CD8-positive, alpha-beta memory T cell (primary cell): Measurements from ENCODE around the gene USPL1. TPM values are rescaled to one million over a fixed set of nuclear protein-coding genes. Genes with fewer than 3 reads are reported as not detected.
A peak's percentile ranks its signal among the peaks of the same experiment; 100 is the strongest.
"Not testable (repeated sequence)": the region's sequence is repeated elsewhere in the genome, so short reads cannot be mapped to it uniquely, and the experiment has no call there.

Experiments used
- CTCF ChIA-PET: fragments of 350-600 bp; sonication (Branson Sonifier 250); formaldehyde crosslinking; loops from one replicate; lab custom pipeline; 2021; ENCODE audit warnings: antibody characterized with exemption; lab: Charles Lee
- POLR2A ChIA-PET: fragments of 350-600 bp; sonication (Branson Sonifier 250); formaldehyde crosslinking; loops from one replicate; lab custom pipeline; 2021; ENCODE audit warnings: antibody characterized with exemption; lab: Charles Lee
- DNase-seq, 5 donors: peaks; one replicate each; pipeline versions ENCODE4 v3.0.0 to v3.0.0-alpha.2; 2020 to 2022; ENCODE audit warnings: mixed read lengths in 1 of 5
- H3K27ac ChIP-seq: one replicate; pipeline ENCODE4 v1.7.0; 2013; ENCODE audit warnings: low read depth, mild to moderate bottlenecking, low read length, moderate library complexity
- H3K27me3 ChIP-seq: 2 replicates; pipeline ENCODE4 v1.7.0; 2013; ENCODE audit warnings: low read length, mild to moderate bottlenecking; ENCODE audit not compliant: insufficient read depth, poor library complexity, severe bottlenecking
- H3K36me3 ChIP-seq: 2 replicates; pipeline ENCODE4 v1.7.0; 2013; ENCODE audit warnings: mild to moderate bottlenecking, low read length, moderate library complexity; ENCODE audit not compliant: insufficient read depth
- H3K4me1 ChIP-seq: 2 replicates; pipeline ENCODE4 v1.7.0; 2013; ENCODE audit warnings: mild to moderate bottlenecking, low read length, moderate library complexity; ENCODE audit not compliant: insufficient read depth
- H3K4me3 ChIP-seq: 2 replicates; pipeline ENCODE4 v1.7.0; 2013; ENCODE audit warnings: mild to moderate bottlenecking, low read length
- H3K9me3 ChIP-seq: 2 replicates; pipeline ENCODE4 v1.7.0; 2013; ENCODE audit warnings: mild to moderate bottlenecking, low read length
- H3K27ac Mint-ChIP-seq, 8 donors: one replicate each; pipeline ENCODE4 v1.8.0; 2020 to 2021; ENCODE audit warnings: mixed read lengths in 8 of 8, mild to moderate bottlenecking in 6 of 8, inconsistent platforms in 3 of 8, moderate library complexity in 3 of 8
- H3K27me3 Mint-ChIP-seq, 2 donors: one replicate each; pipeline ENCODE4 v1.8.0; 2020 to 2021; ENCODE audit warnings: mixed read lengths in 2 of 2, mild to moderate bottlenecking in 1 of 2, moderate library complexity in 1 of 2
- H3K36me3 Mint-ChIP-seq, 3 donors: one replicate each; pipeline ENCODE4 v1.8.0; 2020 to 2021; ENCODE audit warnings: mixed read lengths in 3 of 3, inconsistent platforms in 1 of 3, mild to moderate bottlenecking in 1 of 3
- H3K4me1 Mint-ChIP-seq, 3 donors: one replicate each; pipeline ENCODE4 v1.8.0; 2020 to 2021; ENCODE audit warnings: mixed read lengths in 3 of 3, inconsistent platforms in 1 of 3, mild to moderate bottlenecking in 1 of 3
- H3K4me3 Mint-ChIP-seq, 7 donors: one replicate each; pipeline ENCODE4 v1.8.0; 2020 to 2021; ENCODE audit warnings: mixed read lengths in 7 of 7, mild to moderate bottlenecking in 6 of 7, moderate library complexity in 4 of 7, inconsistent platforms in 2 of 7
- H3K9me3 Mint-ChIP-seq, 5 donors: one replicate each; pipeline ENCODE4 v1.8.0; 2020 to 2022; ENCODE audit warnings: mixed read lengths in 5 of 5, mild to moderate bottlenecking in 3 of 5, moderate library complexity in 2 of 5, inconsistent platforms in 1 of 5
- polyA plus RNA-seq: library from polyadenylated mRNA; unstranded; fragments of 300-500 nt; fragmentation: Illumina TruSeq; gene quantifications from one replicate; pipeline ENCODE4 v1.2.3, GENCODE V29; 2021
- total RNA-seq, 2 experiments: library from RNA; stranded (reverse); gene quantifications; one replicate each; pipeline ENCODE4 v1.2.3, GENCODE V29; 2021

The USPL1 gene
- total and polyA plus RNA-seq, 3 experiments from 2014 or later, result 15.4 to 16.8 (median 15.6) TPM

GRCh38 chr13:30605052-30605451, 12.7 kb upstream of the USPL1 start:
- Histone ChIP-seq H3K36me3 (no peaks in the 10 kb centered on the region), H3K9me3 (no peaks in the 10 kb centered on the region), H3K4me1 (peaks cover 18% of the 10 kb centered on the region), H3K27ac (no peak overlapping the region), H3K27me3 (no peaks in the 10 kb centered on the region), H3K4me3 (no peak overlapping the region)
- ChIA-PET POLR2A (no interaction called here), CTCF (interaction anchor here (1.0 kb wide), 1 partner anchor 23 kb away, joined by 3 read pairs; no protein-coding TSS in a partner anchor)
- peaks cover 16 to 22% (median 19%) of the 10 kb centered on the region in 3 donors for H3K4me1 Mint-ChIP-seq
- peaks cover 0 to 4% (median 0%) of the 10 kb centered on the region in 3 donors for H3K36me3 Mint-ChIP-seq
- peaks cover 0 to 1% of the 10 kb centered on the region in 2 donors for H3K27me3 Mint-ChIP-seq
- H3K9me3 Mint-ChIP-seq, result no peaks in the 10 kb centered on the region
- H3K4me3 Mint-ChIP-seq, result no peak overlapping the region
- no peak overlapping the region for H3K27ac Mint-ChIP-seq
- no peak for DNase-seq

DNA sequence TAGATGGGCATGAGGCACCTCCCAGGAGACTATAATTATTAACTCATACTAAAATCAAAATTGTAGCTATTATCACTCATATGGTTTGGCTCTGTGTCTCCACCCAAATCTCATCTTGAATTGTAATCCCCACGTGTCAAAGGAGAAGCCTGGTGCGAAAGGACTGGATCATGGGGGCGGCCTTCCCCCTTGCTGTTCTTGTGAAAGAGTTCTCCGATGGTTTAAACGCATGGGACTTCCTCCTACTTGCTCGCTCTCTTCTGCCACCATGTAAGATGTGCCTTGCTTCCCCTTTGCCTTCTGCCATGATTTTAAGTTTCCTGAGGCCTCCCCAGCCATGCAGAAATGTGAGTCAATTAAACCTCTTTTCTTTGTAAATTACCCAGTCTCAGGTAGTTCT, 10.5 kb upstream of the USPL1 start:
- ChIA-PET POLR2A (interaction anchor here (2.0 kb wide), 1 partner anchor 10 kb away, joined by 16 read pairs; the partner anchor contains the start of gene USPL1), CTCF (interaction anchor here (1.4 to 1.6 kb wide), 2 partner anchors 10 to 133 kb away, joined by 3 to 5 read pairs; partner anchors contain the start of gene USPL1)
- not testable (repeated sequence) for H3K27me3 Mint-ChIP-seq, DNase-seq, H3K36me3 ChIP-seq, H3K36me3 Mint-ChIP-seq, H3K9me3 ChIP-seq, H3K27ac ChIP-seq, H3K4me3 ChIP-seq, H3K9me3 Mint-ChIP-seq, H3K27me3 ChIP-seq
- H3K4me1 Mint-ChIP-seq, result peaks cover 16 to 26% (median 19%) of the 10 kb centered on the region in 3 donors
- peaks cover 18% of the 10 kb centered on the region for H3K4me1 ChIP-seq
- peak overlapping the region in 7 of 8 donors; percentile 56 to 91 (median 83) for H3K27ac Mint-ChIP-seq
- peak overlapping the region in 1 of 7 donors; percentile 5 for H3K4me3 Mint-ChIP-seq

GRCh38 chr13:30607908-30608307, 9.8 kb upstream of the USPL1 start:
- Histone ChIP-seq H3K9me3 (no peaks in the 10 kb centered on the region), H3K36me3 (no peaks in the 10 kb centered on the region), H3K27ac (no peak overlapping the region), H3K4me1 (peaks cover 18% of the 10 kb centered on the region), H3K4me3 (no peak overlapping the region), H3K27me3 (no peaks in the 10 kb centered on the region)
- POLR2A ChIA-PET, result interaction anchor here (0.7 to 2.0 kb wide), 4 partner anchors 10 to 256 kb away, joined by 3 to 16 read pairs (median 3); partner anchors contain the start of gene USPL1
- CTCF ChIA-PET, result interaction anchor here (0.9 to 1.6 kb wide), 4 partner anchors 11 to 476 kb away, joined by 3 to 5 read pairs (median 4); partner anchors contain the start of gene USPL1
- H3K27ac Mint-ChIP-seq, result peak overlapping the region; percentile 71 to 87 (median 83)
- DNase-seq, result peak; percentile 46 to 84 (median 74)
- no peaks in the 10 kb centered on the region for H3K9me3 Mint-ChIP-seq
- H3K36me3 Mint-ChIP-seq, result peaks cover 0 to 4% (median 0%) of the 10 kb centered on the region in 3 donors
- H3K4me3 Mint-ChIP-seq, result peak overlapping the region in 6 of 7 donors; percentile 20 to 60 (median 38)
- H3K27me3 Mint-ChIP-seq, result no peaks in the 10 kb centered on the region
- H3K4me1 Mint-ChIP-seq, result peaks cover 18 to 33% (median 19%) of the 10 kb centered on the region in 3 donors

DNA sequence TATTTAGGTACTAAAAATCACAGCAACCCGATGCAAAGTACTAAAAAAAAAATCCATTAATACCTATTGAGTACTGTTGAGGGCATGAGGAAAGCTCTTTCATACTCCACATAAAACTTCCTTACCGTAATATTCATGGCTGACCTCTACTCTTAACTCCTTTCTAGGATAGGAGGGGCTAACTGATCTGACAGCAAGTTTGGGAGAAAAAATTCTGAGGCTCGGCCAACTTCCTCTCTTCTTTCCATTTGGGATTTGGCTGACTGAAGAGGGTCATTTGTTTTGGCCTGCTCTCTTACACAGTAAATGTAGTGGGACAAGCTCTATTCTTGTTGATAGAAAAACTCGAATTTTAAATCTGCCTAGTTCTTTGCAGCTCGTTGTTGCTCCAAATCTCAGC, 9.4 kb upstream of the USPL1 start:
- ChIA-PET CTCF (interaction anchor here (0.9 to 1.4 kb wide), 3 partner anchors 10 to 476 kb away, joined by 3 to 4 read pairs (median 4); partner anchors contain the start of gene USPL1), POLR2A (interaction anchor here (0.7 to 2.0 kb wide), 4 partner anchors 9 to 257 kb away, joined by 3 to 16 read pairs (median 3); partner anchors contain the start of gene USPL1)
- H3K4me1 Mint-ChIP-seq, result peaks cover 18 to 36% (median 19%) of the 10 kb centered on the region in 3 donors
- H3K27ac Mint-ChIP-seq, result peak overlapping the region; percentile 26 to 87 (median 83)
- no peak overlapping the region for H3K27ac ChIP-seq
- peak overlapping the region in 2 of 7 donors; percentile 22 to 60 for H3K4me3 Mint-ChIP-seq
- H3K9me3 ChIP-seq, result no peaks in the 10 kb centered on the region
- H3K36me3 Mint-ChIP-seq, result peaks cover 0 to 4% (median 0%) of the 10 kb centered on the region in 3 donors
- no peaks in the 10 kb centered on the region for H3K9me3 Mint-ChIP-seq
- H3K27me3 ChIP-seq, result no peaks in the 10 kb centered on the region
- DNase-seq, result no peak
- H3K36me3 ChIP-seq, result no peaks in the 10 kb centered on the region
- no peak overlapping the region for H3K4me3 ChIP-seq
- peaks cover 18% of the 10 kb centered on the region for H3K4me1 ChIP-seq
- H3K27me3 Mint-ChIP-seq, result no peaks in the 10 kb centered on the region

DNA sequence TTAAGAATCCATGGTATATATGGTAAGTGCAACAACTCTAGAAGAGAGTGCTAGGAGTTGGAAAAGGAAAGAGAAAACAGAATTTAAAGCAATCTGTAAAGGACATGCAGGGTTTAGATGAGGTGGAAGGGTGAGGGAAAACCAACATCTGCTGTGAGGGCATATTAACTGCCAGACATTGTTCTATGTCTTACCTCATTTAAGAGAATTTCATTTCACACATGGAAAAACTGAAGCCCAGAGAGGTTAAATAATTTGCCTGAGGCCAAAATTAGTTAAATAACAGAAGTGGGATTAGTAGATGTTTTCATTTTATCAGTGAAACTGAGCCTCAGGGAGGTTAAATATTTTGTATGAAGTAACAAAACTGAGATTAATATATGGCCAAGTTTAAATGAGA, 7.4 kb upstream of the USPL1 start:
- Mint-ChIP-seq H3K9me3 (no peaks in the 10 kb centered on the region), H3K27me3 (no peaks in the 10 kb centered on the region), H3K4me3 (no peak overlapping the region), H3K27ac (peak overlapping the region in 2 of 8 donors; percentile 0 to 67), H3K4me1 (peaks cover 26 to 54% (median 29%) of the 10 kb centered on the region in 3 donors), H3K36me3 (peaks cover 0 to 8% (median 0%) of the 10 kb centered on the region in 3 donors)
- Histone ChIP-seq H3K4me1 (peaks cover 22% of the 10 kb centered on the region), H3K4me3 (no peak overlapping the region), H3K27ac (no peak overlapping the region), H3K36me3 (no peaks in the 10 kb centered on the region), H3K27me3 (no peaks in the 10 kb centered on the region), H3K9me3 (no peaks in the 10 kb centered on the region)
- ChIA-PET CTCF (no interaction called here), POLR2A (no interaction called here)
- no peak for DNase-seq

DNA sequence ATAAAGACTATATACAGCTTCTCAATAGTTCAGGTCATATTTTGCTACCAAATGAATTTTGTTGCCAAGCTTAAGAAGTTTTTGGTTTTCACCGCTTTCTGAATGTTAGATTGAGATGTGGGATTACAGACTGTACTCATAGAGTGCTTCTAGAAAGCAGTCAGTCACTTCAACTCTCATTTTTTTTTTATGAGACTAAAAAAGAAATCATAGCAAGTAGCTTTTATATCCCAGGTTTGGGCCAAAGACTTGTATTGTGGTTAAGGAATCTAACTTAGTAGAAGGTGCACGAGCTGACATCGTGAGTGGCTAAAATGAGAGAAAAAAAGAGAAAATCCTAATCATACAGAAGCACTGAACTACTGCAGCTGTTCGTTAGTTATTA, 2.2 kb upstream of the USPL1 start:
- Mint-ChIP-seq H3K27me3 (no peaks in the 10 kb centered on the region), H3K36me3 (peaks cover 0 to 7% (median 0%) of the 10 kb centered on the region in 3 donors), H3K4me1 (peaks cover 21 to 40% (median 22%) of the 10 kb centered on the region in 3 donors), H3K27ac (no peak overlapping the region), H3K9me3 (no peaks in the 10 kb centered on the region), H3K4me3 (no peak overlapping the region)
- CTCF ChIA-PET, result interaction anchor here (1.3 to 1.6 kb wide), 4 partner anchors 9 to 483 kb away, joined by 3 to 5 read pairs (median 4); partner anchors contain the start of gene HMGB1
- Histone ChIP-seq H3K27ac (peak overlapping the region; percentile 98), H3K4me1 (peaks cover 29% of the 10 kb centered on the region), H3K27me3 (no peaks in the 10 kb centered on the region), H3K4me3 (peak overlapping the region; percentile 97), H3K36me3 (no peaks in the 10 kb centered on the region), H3K9me3 (no peaks in the 10 kb centered on the region)
- no peak for DNase-seq
- POLR2A ChIA-PET, result interaction anchor here (0.7 to 3.7 kb wide), 5 partner anchors 125 to 308 kb away, joined by 3 to 43 read pairs (median 5); partner anchors contain the start of genes HMGB1 and KATNAL1

DNA sequence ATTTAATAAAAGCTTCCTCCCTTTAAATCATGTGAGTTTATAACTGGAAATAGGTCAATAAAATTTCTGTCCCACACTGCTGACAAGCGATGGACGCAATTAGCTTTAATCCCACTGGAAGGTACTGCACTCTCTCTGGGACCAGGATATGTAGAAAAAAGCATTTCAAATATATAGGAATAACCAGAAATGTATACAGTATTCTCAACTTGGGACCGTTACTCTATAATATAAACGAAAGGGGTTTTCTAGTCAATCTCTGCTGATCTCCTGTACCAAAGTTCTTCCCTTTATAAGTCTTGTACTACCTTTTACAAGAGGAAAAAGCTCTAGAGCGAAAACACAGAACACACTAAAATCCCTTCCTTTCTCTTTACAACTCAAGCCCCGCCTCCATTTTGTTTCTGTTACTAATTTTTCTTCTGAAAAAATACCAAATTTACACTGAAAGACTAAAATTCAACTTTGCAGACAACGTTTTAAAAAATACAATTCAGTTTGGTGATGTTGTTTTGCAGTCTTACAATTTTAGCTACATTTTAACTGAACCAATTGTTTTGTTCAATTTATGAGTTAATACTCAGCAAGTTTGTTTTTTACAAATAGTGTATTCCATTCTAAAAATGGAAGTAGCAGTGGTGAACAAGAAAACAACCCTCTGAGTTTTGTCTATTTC, 1.7 kb upstream of the USPL1 start:
- Histone ChIP-seq H3K9me3 (no peaks in the 10 kb centered on the region), H3K4me1 (peaks cover 30% of the 10 kb centered on the region), H3K36me3 (no peaks in the 10 kb centered on the region), H3K4me3 (peak overlapping the region; percentile 97), H3K27me3 (no peaks in the 10 kb centered on the region), H3K27ac (peak overlapping the region; percentile 98)
- Mint-ChIP-seq H3K27ac (no peak overlapping the region), H3K36me3 (peaks cover 0 to 8% (median 0%) of the 10 kb centered on the region in 3 donors), H3K4me3 (no peak overlapping the region), H3K9me3 (no peaks in the 10 kb centered on the region), H3K4me1 (peaks cover 21 to 40% (median 26%) of the 10 kb centered on the region in 3 donors), H3K27me3 (no peaks in the 10 kb centered on the region)
- ChIA-PET CTCF (interaction anchor here (1.2 to 1.9 kb wide), 6 partner anchors 9 to 483 kb away, joined by 3 to 5 read pairs (median 4); partner anchors contain the start of gene HMGB1), POLR2A (interaction anchor here (0.7 to 3.7 kb wide), 6 partner anchors 124 to 467 kb away, joined by 3 to 43 read pairs (median 5); partner anchors contain the start of genes HMGB1 and KATNAL1)
- DNase-seq, result peak in 2 of 5 donors; percentile 8 to 46
